Activated naive CD4-positive, alpha-beta T cell treated with anti-CD3 and anti-CD28 coated beads, Interleukin-2, amount 10 ng/mL, durations not matched to agents 7 days and 5 days (primary cell): ENCODE results near the gene CLDN34.

ENCODE experiments used
- CTCF ChIA-PET: fragments of 350-600 bp; sonication (Branson Sonifier 250); formaldehyde crosslinking; loops from one replicate; lab custom pipeline; 2021; ENCODE audit warnings: antibody characterized with exemption; lab: Charles Lee
- DNase-seq: peaks from one replicate; pipeline ENCODE4 v3.0.0-alpha.2; 2020
- H3K27ac Mint-ChIP-seq: one replicate; pipeline ENCODE4 v1.8.0; 2021; ENCODE audit warnings: mild to moderate bottlenecking, moderate library complexity, mixed read lengths
- H3K27me3 Mint-ChIP-seq: one replicate; pipeline ENCODE4 v1.8.0; 2021; ENCODE audit warnings: mild to moderate bottlenecking, mixed read lengths
- H3K36me3 Mint-ChIP-seq: one replicate; pipeline ENCODE4 v1.8.0; 2021; ENCODE audit warnings: mixed read lengths
- H3K4me1 Mint-ChIP-seq: one replicate; pipeline ENCODE4 v1.8.0; 2021; ENCODE audit warnings: mixed read lengths
- H3K4me3 Mint-ChIP-seq: one replicate; pipeline ENCODE4 v1.8.0; 2021; ENCODE audit warnings: mild to moderate bottlenecking, moderate library complexity, mixed read lengths
- H3K9me3 Mint-ChIP-seq: one replicate; pipeline ENCODE4 v1.8.0; 2021; ENCODE audit warnings: mixed read lengths

Gene CLDN34

GRCh38 chrX:9948406-9948805 is 18.8 kb upstream of the CLDN34 start:
- Mint-ChIP-seq H3K4me3 (no peak overlapping the region), H3K4me1 (no peaks in the 10 kb centered on the region), H3K27me3 (peaks cover 39% of the 10 kb centered on the region)

GRCh38 chrX:9952300-9952699 is 14.9 kb upstream of the CLDN34 start:
- Mint-ChIP-seq H3K4me1 (no peaks in the 10 kb centered on the region), H3K9me3 (no peaks in the 10 kb centered on the region), H3K27me3 (peaks cover 22% of the 10 kb centered on the region), H3K27ac (no peak overlapping the region), H3K4me3 (no peak overlapping the region), H3K36me3 (no peaks in the 10 kb centered on the region)
- DNase-seq: no peak
- CTCF ChIA-PET: no interaction called here

More at GRCh38 chrX:9948406-9948805, 18.8 kb upstream of the CLDN34 start:
- H3K27ac Mint-ChIP-seq: no peak overlapping the region
- no peaks in the 10 kb centered on the region for H3K36me3 Mint-ChIP-seq
- no peaks in the 10 kb centered on the region for H3K9me3 Mint-ChIP-seq
- CTCF ChIA-PET: interaction anchor here (1.0 kb wide), 1 partner anchor 22 kb away, joined by 4 read pairs; no protein-coding TSS in a partner anchor
- DNase-seq: no peak

- Mint-ChIP-seq H3K27ac (no peak overlapping the region), H3K9me3 (no peaks in the 10 kb centered on the region), H3K4me3 (no peak overlapping the region), H3K27me3 (peaks cover 18% of the 10 kb centered on the region), H3K36me3 (no peaks in the 10 kb centered on the region), H3K4me1 (no peaks in the 10 kb centered on the region)
- DNase-seq: no peak
- CTCF ChIA-PET: no interaction called here
These were observed 13.8 kb upstream of the CLDN34 start for GRCh38 chrX:9953396-9953795.

GRCh38 chrX:9955506-9955905 is 11.7 kb upstream of the CLDN34 start:
- no peak overlapping the region for H3K4me3 Mint-ChIP-seq
- CTCF ChIA-PET: no interaction called here
- H3K27me3 Mint-ChIP-seq: peaks cover 18% of the 10 kb centered on the region
- no peaks in the 10 kb centered on the region for H3K9me3 Mint-ChIP-seq
- H3K27ac Mint-ChIP-seq: no peak overlapping the region
- DNase-seq: no peak
- no peaks in the 10 kb centered on the region for H3K36me3 Mint-ChIP-seq
- no peaks in the 10 kb centered on the region for H3K4me1 Mint-ChIP-seq

GRCh38 chrX:9957743-9958142 is 9.4 kb upstream of the CLDN34 start:
- no peak for DNase-seq
- Mint-ChIP-seq H3K36me3 (no peaks in the 10 kb centered on the region), H3K27me3 (peaks cover 16% of the 10 kb centered on the region), H3K9me3 (no peaks in the 10 kb centered on the region), H3K4me3 (no peak overlapping the region), H3K4me1 (no peaks in the 10 kb centered on the region), H3K27ac (no peak overlapping the region)
- CTCF ChIA-PET: no interaction called here

GRCh38 chrX:9958183-9958582 is 9.0 kb upstream of the CLDN34 start:
- H3K9me3 Mint-ChIP-seq: no peaks in the 10 kb centered on the region
- H3K4me3 Mint-ChIP-seq: no peak overlapping the region
- CTCF ChIA-PET: no interaction called here
- H3K36me3 Mint-ChIP-seq: no peaks in the 10 kb centered on the region
- H3K4me1 Mint-ChIP-seq: no peaks in the 10 kb centered on the region
- DNase-seq: no peak
- H3K27me3 Mint-ChIP-seq: peaks cover 13% of the 10 kb centered on the region
- H3K27ac Mint-ChIP-seq: no peak overlapping the region

- Mint-ChIP-seq H3K9me3 (no peaks in the 10 kb centered on the region), H3K27ac (no peak overlapping the region), H3K27me3 (peaks cover 18% of the 10 kb centered on the region), H3K4me3 (no peak overlapping the region), H3K4me1 (no peaks in the 10 kb centered on the region), H3K36me3 (no peaks in the 10 kb centered on the region)
- no peak for DNase-seq
- CTCF ChIA-PET: no interaction called here
These were observed 5.4 kb upstream of the CLDN34 start for GRCh38 chrX:9961750-9962149.

GRCh38 chrX:9977635-9978034 is 10.5 kb downstream of the CLDN34 start:
- no peak overlapping the region for H3K4me3 Mint-ChIP-seq
- H3K27me3 Mint-ChIP-seq: no peaks in the 10 kb centered on the region
- no peaks in the 10 kb centered on the region for H3K9me3 Mint-ChIP-seq
- DNase-seq: no peak
- H3K36me3 Mint-ChIP-seq: no peaks in the 10 kb centered on the region
- CTCF ChIA-PET: interaction anchor here (0.9 kb wide), 1 partner anchor 142 kb away, joined by 4 read pairs; no protein-coding TSS in a partner anchor
- no peak overlapping the region for H3K27ac Mint-ChIP-seq
- H3K4me1 Mint-ChIP-seq: no peaks in the 10 kb centered on the region

GRCh38 chrX:9980401-9980800 is 13.2 kb downstream of the CLDN34 start:
- H3K4me3 Mint-ChIP-seq: no peak overlapping the region
- H3K27ac Mint-ChIP-seq: no peak overlapping the region
- DNase-seq: no peak
- no peaks in the 10 kb centered on the region for H3K4me1 Mint-ChIP-seq
- no peaks in the 10 kb centered on the region for H3K36me3 Mint-ChIP-seq
- H3K9me3 Mint-ChIP-seq: no peaks in the 10 kb centered on the region
- H3K27me3 Mint-ChIP-seq: peaks cover under 1% of the 10 kb centered on the region
- CTCF ChIA-PET: no interaction called here

- Mint-ChIP-seq H3K36me3 (no peaks in the 10 kb centered on the region), H3K27me3 (peaks cover 4% of the 10 kb centered on the region), H3K9me3 (no peaks in the 10 kb centered on the region), H3K4me3 (no peak overlapping the region), H3K27ac (no peak overlapping the region), H3K4me1 (no peaks in the 10 kb centered on the region)
- CTCF ChIA-PET: no interaction called here
- DNase-seq: no peak
These were observed 13.8 kb downstream of the CLDN34 start for GRCh38 chrX:9980927-9981326.

- Mint-ChIP-seq H3K9me3 (no peaks in the 10 kb centered on the region), H3K4me3 (no peak overlapping the region), H3K36me3 (no peaks in the 10 kb centered on the region), H3K4me1 (no peaks in the 10 kb centered on the region), H3K27ac (no peak overlapping the region), H3K27me3 (peaks cover 4% of the 10 kb centered on the region)
- DNase-seq: no peak
- CTCF ChIA-PET: interaction anchor here (0.8 to 1.9 kb wide), 3 partner anchors 10 to 137 kb away, joined by 3 to 5 read pairs (median 3); no protein-coding TSS in a partner anchor
These were observed 16.3 kb downstream of the CLDN34 start for GRCh38 chrX:9983441-9983840.

- CTCF ChIA-PET: interaction anchor here (1.9 kb wide), 1 partner anchor 136 kb away, joined by 5 read pairs; no protein-coding TSS in a partner anchor
These were observed 16.7 kb downstream of the CLDN34 start for GRCh38 chrX:9983846-9984245.

GRCh38 chrX:9988762-9989161 is 21.6 kb downstream of the CLDN34 start:
- no peaks in the 10 kb centered on the region for H3K4me1 Mint-ChIP-seq
- no peak overlapping the region for H3K4me3 Mint-ChIP-seq
- CTCF ChIA-PET: interaction anchor here (0.9 to 1.1 kb wide), 2 partner anchors 75 to 132 kb away, joined by 3 to 6 read pairs; no protein-coding TSS in a partner anchor
- no peaks in the 10 kb centered on the region for H3K9me3 Mint-ChIP-seq
- DNase-seq: no peak
- H3K27ac Mint-ChIP-seq: no peak overlapping the region
- H3K27me3 Mint-ChIP-seq: peaks cover 4% of the 10 kb centered on the region
- H3K36me3 Mint-ChIP-seq: no peaks in the 10 kb centered on the region

More at GRCh38 chrX:9983846-9984245, 16.7 kb downstream of the CLDN34 start:
- H3K9me3 Mint-ChIP-seq: no peaks in the 10 kb centered on the region
- no peak overlapping the region for H3K27ac Mint-ChIP-seq
- H3K4me3 Mint-ChIP-seq: no peak overlapping the region
- DNase-seq: no peak
- peaks cover 4% of the 10 kb centered on the region for H3K27me3 Mint-ChIP-seq
- no peaks in the 10 kb centered on the region for H3K36me3 Mint-ChIP-seq
- no peaks in the 10 kb centered on the region for H3K4me1 Mint-ChIP-seq

GRCh38 chrX:9992061-9992460 is 24.9 kb downstream of the CLDN34 start:
- Mint-ChIP-seq H3K36me3 (no peaks in the 10 kb centered on the region), H3K27ac (no peak overlapping the region), H3K4me1 (no peaks in the 10 kb centered on the region), H3K9me3 (no peaks in the 10 kb centered on the region), H3K27me3 (no peaks in the 10 kb centered on the region), H3K4me3 (no peak overlapping the region)
- DNase-seq: no peak
- CTCF ChIA-PET: interaction anchor here (1.8 to 2.0 kb wide), 2 partner anchors 128 to 131 kb away, joined by 3 to 10 read pairs; no protein-coding TSS in a partner anchor

- no peaks in the 10 kb centered on the region for H3K27me3 Mint-ChIP-seq
- no peak overlapping the region for H3K4me3 Mint-ChIP-seq
These were observed 25.6 kb downstream of the CLDN34 start for GRCh38 chrX:9992724-9993123.

More at GRCh38 chrX:9992724-9993123, 25.6 kb downstream of the CLDN34 start:
- no peak for DNase-seq
- H3K9me3 Mint-ChIP-seq: no peaks in the 10 kb centered on the region
- no peaks in the 10 kb centered on the region for H3K36me3 Mint-ChIP-seq
- CTCF ChIA-PET: interaction anchor here (1.8 to 2.0 kb wide), 2 partner anchors 127 to 130 kb away, joined by 3 to 10 read pairs; no protein-coding TSS in a partner anchor
- H3K27ac Mint-ChIP-seq: no peak overlapping the region
- H3K4me1 Mint-ChIP-seq: peaks cover 3% of the 10 kb centered on the region
